Lung (tissue), 12 donors: ENCODE measurements around the gene NAPB. TPM values are rescaled to one million over a fixed set of nuclear protein-coding genes. Genes with fewer than 3 reads are reported as not detected.

Experiments
- ATAC-seq: fragments of 200-7000 bp; cut with Tn5 transposase; one replicate; pipeline ENCODE4 v1.9.1; 2020; ENCODE audit warnings: moderate number of reproducible peaks; ENCODE audit not compliant: insufficient read depth, low FRiP score
- DNase-seq, 3 donors: peaks; one replicate each; pipeline ENCODE4 v3.0.0-alpha.2; 2013 to 2017
- H3K27ac ChIP-seq, 2 donors: one replicate each; pipeline ENCODE4 v1.5.1; 2013; ENCODE audit warnings: mild to moderate bottlenecking in 2 of 2, moderate library complexity in 2 of 2, control low read depth in 1 of 2, inconsistent platforms in 1 of 2, low read depth in 1 of 2, low read length in 1 of 2
- H3K27me3 ChIP-seq, 3 donors: one replicate each; pipeline ENCODE4 v1.5.1; 2013; ENCODE audit warnings: low read length in 2 of 3; ENCODE audit not compliant: control insufficient read depth in 3 of 3, insufficient read depth in 3 of 3
- H3K36me3 ChIP-seq, 4 donors: one replicate each; pipeline ENCODE4 v1.5.1; 2013; ENCODE audit warnings: low read length in 4 of 4, mild to moderate bottlenecking in 1 of 4, moderate library complexity in 1 of 4; ENCODE audit not compliant: control insufficient read depth in 4 of 4, insufficient read depth in 4 of 4
- H3K4me1 ChIP-seq, 5 donors: one replicate each; pipeline ENCODE4 v1.5.1; 2013; ENCODE audit warnings: low read length in 5 of 5, mild to moderate bottlenecking in 2 of 5, moderate library complexity in 1 of 5; ENCODE audit not compliant: control insufficient read depth in 5 of 5, insufficient read depth in 5 of 5
- H3K4me3 ChIP-seq: one replicate; pipeline ENCODE4 v1.5.1; 2013; ENCODE audit warnings: mild to moderate bottlenecking, control low read depth, moderate library complexity
- H3K9ac ChIP-seq, 2 donors: one replicate each; pipeline ENCODE4 v1.5.1; 2013; ENCODE audit warnings: low read length in 2 of 2, control low read depth in 1 of 2; ENCODE audit not compliant: insufficient read depth in 1 of 2
- H3K9me3 ChIP-seq, 4 donors: one replicate each; pipeline ENCODE4 v1.5.1; 2013; ENCODE audit warnings: low read length in 3 of 4, mild to moderate bottlenecking in 1 of 4, moderate library complexity in 1 of 4; ENCODE audit not compliant: control insufficient read depth in 4 of 4, insufficient read depth in 3 of 4
- whole genome bisulfite sequencing, 2 donors: extraction: QIAGEN DNeasy Blood & Tissue Kit; methylation state at CpG; one replicate each; pipeline ENCODE4 v1.1.7; 2013; 5-methylcytosine and 5-hydroxymethylcytosine counted together
- polyA plus RNA-seq, 2 donors: library from polyadenylated mRNA; stranded (reverse); fragments of 200-250 nt; gene quantifications; one replicate each; pipeline ENCODE4 v1.2.1, GENCODE V29; 2013
- total RNA-seq, 2 donors: library from RNA; depleted of rRNA in 1 of 2; stranded (reverse); fragments of >200 nt in 1 of 2; gene quantifications; one replicate each; pipeline ENCODE4 v1.2.1, GENCODE V29; 2014 to 2021
- TF ChIP-seq, protein P1 (sequence below): IDR thresholded peaks from 2 replicates; pipeline ENCODE4 v1.5.1; 2012; ENCODE audit warnings: mild to moderate bottlenecking; ENCODE audit errors: control extremely low read depth, extremely low read depth
- donor health status: control.
- donor health status: control.
- donor health status: Bipolar disorder and iron deficiency.
- donor health status: healthy.
- donor health status: DM: yes; HTN: yes; CAD: no.

NAPB gene
- total and polyA plus RNA-seq, 4 donors = 4.4 to 45.7 (median 6.9) TPM

DNA sequence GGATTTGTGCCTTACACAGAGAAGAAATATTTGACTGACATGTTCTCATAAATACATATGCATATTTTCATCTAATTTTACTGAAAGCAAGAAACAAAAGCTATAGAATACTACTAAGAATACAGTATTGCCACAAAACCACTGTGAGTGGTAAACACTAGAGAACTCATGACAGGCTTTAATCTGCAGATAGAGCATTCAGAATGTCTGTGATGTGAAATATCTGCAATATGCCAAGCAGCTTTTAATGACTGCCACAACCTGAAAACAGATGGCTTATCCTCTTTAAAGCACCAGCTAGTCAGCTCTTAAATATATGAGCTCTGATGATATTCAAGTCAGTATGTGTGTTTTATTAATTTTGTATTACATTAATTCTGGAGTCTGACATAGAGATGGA lies 3.4 kb downstream of the NAPB start:
- no peak for ATAC-seq
- no peaks in the 10 kb centered on the region for H3K36me3 ChIP-seq

DNA sequence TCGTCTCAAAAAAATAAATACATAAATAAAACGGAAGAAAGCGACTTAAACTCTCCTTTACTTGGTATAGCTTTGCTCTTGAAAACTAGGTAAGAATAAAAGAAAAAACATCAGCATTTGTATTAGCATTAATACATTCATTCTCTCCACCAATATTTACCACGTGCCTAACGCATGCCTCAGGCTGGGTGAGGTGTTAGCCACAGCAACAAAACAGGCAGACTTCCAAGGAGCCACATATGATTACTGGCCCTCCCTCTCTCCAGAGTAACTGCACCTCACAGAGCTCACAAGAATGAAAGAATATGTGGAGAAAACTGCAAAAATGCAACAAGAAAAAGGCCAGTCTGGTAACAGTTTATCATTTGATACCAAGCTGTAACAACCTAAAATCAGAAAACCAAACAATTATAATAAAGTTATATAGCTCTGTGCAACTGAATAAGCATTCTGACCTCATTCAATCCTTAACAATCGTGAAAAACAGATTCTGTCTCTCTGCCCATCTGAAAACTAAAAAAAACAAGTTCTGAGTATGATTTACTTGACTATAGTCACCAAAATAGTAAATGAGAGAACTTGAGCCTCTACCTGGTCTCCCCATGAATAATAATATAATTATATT lies 5.2 kb downstream of the NAPB start:
- H3K27me3 ChIP-seq = no peaks in the 10 kb centered on the region
- TF ChIP-seq, protein P1, sequence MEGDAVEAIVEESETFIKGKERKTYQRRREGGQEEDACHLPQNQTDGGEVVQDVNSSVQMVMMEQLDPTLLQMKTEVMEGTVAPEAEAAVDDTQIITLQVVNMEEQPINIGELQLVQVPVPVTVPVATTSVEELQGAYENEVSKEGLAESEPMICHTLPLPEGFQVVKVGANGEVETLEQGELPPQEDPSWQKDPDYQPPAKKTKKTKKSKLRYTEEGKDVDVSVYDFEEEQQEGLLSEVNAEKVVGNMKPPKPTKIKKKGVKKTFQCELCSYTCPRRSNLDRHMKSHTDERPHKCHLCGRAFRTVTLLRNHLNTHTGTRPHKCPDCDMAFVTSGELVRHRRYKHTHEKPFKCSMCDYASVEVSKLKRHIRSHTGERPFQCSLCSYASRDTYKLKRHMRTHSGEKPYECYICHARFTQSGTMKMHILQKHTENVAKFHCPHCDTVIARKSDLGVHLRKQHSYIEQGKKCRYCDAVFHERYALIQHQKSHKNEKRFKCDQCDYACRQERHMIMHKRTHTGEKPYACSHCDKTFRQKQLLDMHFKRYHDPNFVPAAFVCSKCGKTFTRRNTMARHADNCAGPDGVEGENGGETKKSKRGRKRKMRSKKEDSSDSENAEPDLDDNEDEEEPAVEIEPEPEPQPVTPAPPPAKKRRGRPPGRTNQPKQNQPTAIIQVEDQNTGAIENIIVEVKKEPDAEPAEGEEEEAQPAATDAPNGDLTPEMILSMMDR = no peak
- H3K9me3 ChIP-seq = no peaks in the 10 kb centered on the region
- DNase-seq = no peak
- ATAC-seq = no peak
- no peak overlapping the region for H3K4me3 ChIP-seq
- H3K9ac ChIP-seq = no peak overlapping the region
- WGBS, 2 donors = 80 to 88% methylated on average over 6 of the region's 6 CpGs
- peaks cover 0 to 28% (median 11%) of the 10 kb centered on the region in 5 donors for H3K4me1 ChIP-seq
- no peaks in the 10 kb centered on the region for H3K36me3 ChIP-seq
- H3K27ac ChIP-seq = no peak overlapping the region

More for the DNA sequence above, 3.4 kb downstream of the NAPB start:
- no peaks in the 10 kb centered on the region for H3K27me3 ChIP-seq
- H3K27ac ChIP-seq = no peak overlapping the region
- H3K4me3 ChIP-seq = no peak overlapping the region
- no peak overlapping the region for H3K9ac ChIP-seq
- no peak for DNase-seq
- H3K9me3 ChIP-seq = no peaks in the 10 kb centered on the region
- TF ChIP-seq, protein P1 = no peak
- H3K4me1 ChIP-seq = peaks cover 0 to 20% (median 6%) of the 10 kb centered on the region in 5 donors

DNA sequence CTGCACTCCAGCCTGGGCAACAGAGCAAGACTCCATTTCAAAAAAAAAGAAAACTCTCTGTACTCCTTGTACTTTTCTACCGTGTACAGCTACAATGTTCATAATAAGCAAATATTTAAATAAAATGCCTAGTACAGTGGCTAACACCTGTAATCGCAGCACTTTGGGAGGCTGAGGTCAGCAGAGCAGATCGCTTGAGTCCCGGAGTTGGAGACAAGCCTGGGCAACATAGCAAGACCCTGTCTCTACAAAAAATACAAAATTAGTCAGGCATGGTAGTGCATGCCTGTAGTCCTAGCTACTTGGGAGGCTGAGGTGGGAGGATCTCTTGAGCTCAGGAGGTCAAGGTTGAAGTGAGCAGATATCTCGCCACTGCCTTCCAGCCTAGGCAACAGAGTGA lies 5.7 kb downstream of the NAPB start:
- Histone ChIP-seq H3K4me3 (no peak overlapping the region), H3K4me1 (peaks cover 0 to 31% (median 11%) of the 10 kb centered on the region in 5 donors)
- ATAC-seq = no peak

More for the DNA sequence above, 5.7 kb downstream of the NAPB start:
- Histone ChIP-seq H3K27ac (no peak overlapping the region), H3K9ac (no peak overlapping the region), H3K36me3 (no peaks in the 10 kb centered on the region), H3K9me3 (no peaks in the 10 kb centered on the region), H3K27me3 (no peaks in the 10 kb centered on the region)
- TF ChIP-seq, protein P1 = no peak
- WGBS, 2 donors = 91 to 93% methylated on average over 5 of the region's 5 CpGs
- DNase-seq = no peak
